ENCODE measurements around the gene SMARCA5.

DNA sequence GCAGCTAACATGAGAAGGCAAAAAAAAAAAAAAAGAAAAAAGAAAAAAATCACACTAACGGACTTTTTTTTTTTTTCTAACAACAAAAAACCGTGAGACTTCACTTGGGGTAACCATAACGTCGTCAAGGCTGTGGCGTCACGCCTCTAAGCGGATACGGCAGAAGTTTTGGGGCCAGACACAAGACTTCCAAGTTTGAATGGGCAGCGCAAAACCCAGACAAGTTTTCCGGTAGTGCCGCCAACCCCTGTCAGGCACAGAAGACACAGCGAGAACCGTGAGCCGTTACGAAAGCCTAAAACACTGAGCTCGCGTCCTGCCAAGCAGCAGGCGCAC, 556 bp upstream of the SMARCA5 start:
- TF ChIP-seq POLR2AphosphoS5 (IDR thresholded peaks at IDR 0.05; ENCODE audit: insufficient read depth, low read depth, low read length) (no peak), FOS (IDR thresholded peaks at IDR 0.05; ENCODE audit: borderline replicate concordance, insufficient read depth, low read length) (no peak), POLR2A (IDR thresholded peaks at IDR 0.05; ENCODE audit: low read depth, low read length) (no peak), EZH2 (IDR thresholded peaks at IDR 0.05; ENCODE audit: borderline replicate concordance, low read depth, low read length, severe bottlenecking) (no peak), MYC (IDR thresholded peaks at IDR 0.05; ENCODE audit: low read depth, low read length) (no peak), JUN (IDR thresholded peaks at IDR 0.05; ENCODE audit: borderline replicate concordance, insufficient read depth, insufficient read length, low read depth) (no peak)
- TF ChIP-seq, protein P1, sequence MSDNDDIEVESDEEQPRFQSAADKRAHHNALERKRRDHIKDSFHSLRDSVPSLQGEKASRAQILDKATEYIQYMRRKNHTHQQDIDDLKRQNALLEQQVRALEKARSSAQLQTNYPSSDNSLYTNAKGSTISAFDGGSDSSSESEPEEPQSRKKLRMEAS (IDR thresholded peaks at IDR 0.05; ENCODE audit: insufficient read depth, insufficient read length) = no peak
- TF ChIP-seq, protein P2, sequence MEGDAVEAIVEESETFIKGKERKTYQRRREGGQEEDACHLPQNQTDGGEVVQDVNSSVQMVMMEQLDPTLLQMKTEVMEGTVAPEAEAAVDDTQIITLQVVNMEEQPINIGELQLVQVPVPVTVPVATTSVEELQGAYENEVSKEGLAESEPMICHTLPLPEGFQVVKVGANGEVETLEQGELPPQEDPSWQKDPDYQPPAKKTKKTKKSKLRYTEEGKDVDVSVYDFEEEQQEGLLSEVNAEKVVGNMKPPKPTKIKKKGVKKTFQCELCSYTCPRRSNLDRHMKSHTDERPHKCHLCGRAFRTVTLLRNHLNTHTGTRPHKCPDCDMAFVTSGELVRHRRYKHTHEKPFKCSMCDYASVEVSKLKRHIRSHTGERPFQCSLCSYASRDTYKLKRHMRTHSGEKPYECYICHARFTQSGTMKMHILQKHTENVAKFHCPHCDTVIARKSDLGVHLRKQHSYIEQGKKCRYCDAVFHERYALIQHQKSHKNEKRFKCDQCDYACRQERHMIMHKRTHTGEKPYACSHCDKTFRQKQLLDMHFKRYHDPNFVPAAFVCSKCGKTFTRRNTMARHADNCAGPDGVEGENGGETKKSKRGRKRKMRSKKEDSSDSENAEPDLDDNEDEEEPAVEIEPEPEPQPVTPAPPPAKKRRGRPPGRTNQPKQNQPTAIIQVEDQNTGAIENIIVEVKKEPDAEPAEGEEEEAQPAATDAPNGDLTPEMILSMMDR (IDR thresholded peaks at IDR 0.05; ENCODE audit: extremely low read depth in 1 of 2, insufficient read depth in 1 of 2, low read depth in 1 of 2, low read length in 2 of 2) = no peak

Measured in endothelial cell of umbilical vein (primary cell).